22Rv1 (cell line): ENCODE results near the gene ORAI3.

Experiments used
- ZFX ChIP-seq: fragments of 450-650 bp; IDR thresholded peaks from 2 replicates; pipeline ENCODE4 v1.6.1; 2017; ENCODE audit warnings: antibody characterized with exemption, borderline replicate concordance
- TF ChIP-seq, protein P1 (sequence below): fragments of 450-650 bp; IDR thresholded peaks from 2 replicates; pipeline ENCODE4 v1.5.1; 2017; ENCODE audit warnings: mild to moderate bottlenecking

DNA sequence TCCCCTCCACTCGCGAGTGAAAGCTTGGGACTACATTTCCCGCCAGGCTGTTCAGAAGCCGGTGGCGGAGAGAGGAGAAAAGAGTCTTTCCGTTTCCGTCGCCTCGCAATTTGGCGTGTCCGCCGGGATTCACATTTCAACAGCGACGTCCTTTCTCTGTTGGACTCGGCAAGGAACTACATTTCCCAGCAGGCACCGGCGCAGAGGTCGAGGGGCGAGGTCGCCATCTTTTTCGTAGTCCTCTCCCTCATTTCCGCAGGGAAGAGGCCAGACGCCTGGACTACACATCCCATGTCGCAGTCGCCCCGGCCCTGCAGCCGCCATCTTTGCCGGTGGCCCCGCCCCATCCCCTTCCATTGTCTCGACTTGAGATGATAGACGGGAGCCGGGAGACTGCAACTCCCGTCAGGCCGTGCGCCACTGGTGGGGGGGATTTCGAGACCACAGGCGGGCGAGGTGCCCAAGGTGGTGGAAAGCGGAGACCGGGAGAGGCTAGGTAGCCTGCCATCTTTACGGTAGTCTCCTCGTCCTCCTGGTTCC, 26.4 kb upstream of the ORAI3 start:
- TF ChIP-seq, protein P1, sequence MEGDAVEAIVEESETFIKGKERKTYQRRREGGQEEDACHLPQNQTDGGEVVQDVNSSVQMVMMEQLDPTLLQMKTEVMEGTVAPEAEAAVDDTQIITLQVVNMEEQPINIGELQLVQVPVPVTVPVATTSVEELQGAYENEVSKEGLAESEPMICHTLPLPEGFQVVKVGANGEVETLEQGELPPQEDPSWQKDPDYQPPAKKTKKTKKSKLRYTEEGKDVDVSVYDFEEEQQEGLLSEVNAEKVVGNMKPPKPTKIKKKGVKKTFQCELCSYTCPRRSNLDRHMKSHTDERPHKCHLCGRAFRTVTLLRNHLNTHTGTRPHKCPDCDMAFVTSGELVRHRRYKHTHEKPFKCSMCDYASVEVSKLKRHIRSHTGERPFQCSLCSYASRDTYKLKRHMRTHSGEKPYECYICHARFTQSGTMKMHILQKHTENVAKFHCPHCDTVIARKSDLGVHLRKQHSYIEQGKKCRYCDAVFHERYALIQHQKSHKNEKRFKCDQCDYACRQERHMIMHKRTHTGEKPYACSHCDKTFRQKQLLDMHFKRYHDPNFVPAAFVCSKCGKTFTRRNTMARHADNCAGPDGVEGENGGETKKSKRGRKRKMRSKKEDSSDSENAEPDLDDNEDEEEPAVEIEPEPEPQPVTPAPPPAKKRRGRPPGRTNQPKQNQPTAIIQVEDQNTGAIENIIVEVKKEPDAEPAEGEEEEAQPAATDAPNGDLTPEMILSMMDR = no peak
- TF ChIP-seq ZFX = no peak
